GM12891 (cell line): ENCODE results near the gene FZD10.

Source experiments
- PAX5 ChIP-seq: IDR thresholded peaks from 2 replicates; pipeline ENCODE4 v1.6.1; 2011; ENCODE audit warnings: low read length, moderate library complexity, mild to moderate bottlenecking; ENCODE audit not compliant: insufficient read depth, severe bottlenecking
- POLR2A ChIP-seq: IDR thresholded peaks from 2 replicates; pipeline ENCODE4 v1.6.1; 2011; ENCODE audit warnings: low read depth, low read length, control low read depth
- POLR2AphosphoS5 ChIP-seq: IDR thresholded peaks from 2 replicates; pipeline ENCODE4 v1.6.1; 2011; ENCODE audit warnings: low read depth, low read length, control low read depth
- POU2F2 ChIP-seq: IDR thresholded peaks from 2 replicates; pipeline ENCODE4 v1.6.1; 2011; ENCODE audit warnings: low read depth, mild to moderate bottlenecking, control low read depth, low read length, moderate library complexity
- SPI1 ChIP-seq: IDR thresholded peaks from 2 replicates; pipeline ENCODE4 v1.6.1; 2011; ENCODE audit warnings: low read depth, low read length, control low read depth
- TAF1 ChIP-seq: IDR thresholded peaks from 2 replicates; pipeline ENCODE4 v1.6.1; 2011; ENCODE audit warnings: low read depth, low read length, control low read depth

DNA sequence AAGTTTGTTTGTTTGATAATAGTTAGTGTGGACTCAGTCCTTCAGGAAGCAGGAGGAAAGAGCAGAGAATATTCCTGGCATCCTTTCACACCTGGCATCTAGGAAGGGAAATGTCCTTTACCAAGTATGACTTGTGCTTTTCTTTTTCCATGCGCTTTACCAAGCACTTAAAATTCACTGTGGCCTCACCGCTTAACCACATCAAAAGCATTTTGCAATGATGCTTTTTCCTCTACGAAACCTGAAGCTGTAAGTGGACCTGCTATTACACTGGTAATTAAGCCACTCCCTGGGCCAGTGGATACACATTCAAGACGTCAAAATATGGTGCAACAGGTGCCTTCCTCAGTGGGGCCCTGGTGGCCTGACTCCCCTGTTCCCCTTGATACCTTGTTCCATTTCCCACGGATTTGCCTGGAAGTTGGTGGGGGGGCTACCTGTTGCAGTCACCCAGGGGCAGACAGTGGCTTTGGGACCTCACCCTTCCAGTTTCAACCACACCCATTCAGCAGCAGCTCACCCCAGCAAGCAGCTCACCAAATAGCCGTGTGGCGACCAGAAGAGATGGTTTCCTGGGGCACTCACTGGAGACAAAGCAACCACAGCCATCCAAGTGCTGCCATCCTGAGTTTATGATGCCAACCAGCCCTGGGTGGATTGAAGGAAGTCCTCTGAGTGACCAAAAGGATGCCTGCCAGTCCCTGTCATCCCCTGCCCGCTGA lies 14.2 kb upstream of the FZD10 start:
- TF ChIP-seq POU2F2 (no peak), POLR2A (no peak), SPI1 (no peak), POLR2AphosphoS5 (no peak), TAF1 (no peak), PAX5 (no peak)
